H1 (cell line): ENCODE measurements around the gene ZBTB7B. TPM values are rescaled to one million over a fixed set of nuclear protein-coding genes. Genes with fewer than 3 reads are reported as not detected.

ENCODE experiments used
- CTCF ChIA-PET: fragments of 300-600 bp; sonication (Branson Sonifier 250); formaldehyde crosslinking; loops from one replicate; lab custom pipeline; 2021; ENCODE audit not compliant: partially characterized antibody; lab: Charles Lee
- POLR2A ChIA-PET: fragments of 300-600 bp; sonication (Branson Sonifier 250); formaldehyde crosslinking; loops from one replicate; lab custom pipeline; 2021; ENCODE audit warnings: inconsistent platforms; ENCODE audit not compliant: partially characterized antibody; lab: Charles Lee
- DNase-seq, 2 experiments: peaks; one replicate each; pipeline versions ENCODE4 v3.0.0 to v3.0.0-alpha.2; 2010 to 2022; ENCODE audit warnings: low spot score in 2 of 2, low read depth in 1 of 2, mixed read lengths in 1 of 2
- FAIRE-seq: peaks from 2 replicates; lab custom pipeline; 2011; peaks lifted over from hg19 to GRCh38; lab: Jason Lieb, UNC
- H2AFZ ChIP-seq: 2 replicates; pipeline ENCODE4 v1.8.1; 2012; ENCODE audit warnings: low read length, inconsistent platforms
- H2AK5ac ChIP-seq: 2 replicates; pipeline ENCODE4 v1.6.1; 2013; ENCODE audit warnings: low read depth, low read length
- H2BK120ac ChIP-seq: replicated peaks from 2 replicates; pipeline ENCODE3; 2013; ENCODE audit warnings: low read depth, low read length, inconsistent platforms
- H2BK12ac ChIP-seq: 2 replicates; pipeline ENCODE4 v1.6.1; 2013; ENCODE audit warnings: low read depth, low read length
- H2BK15ac ChIP-seq: 2 replicates; pipeline ENCODE4 v1.6.1; 2013; ENCODE audit warnings: low read length
- H2BK20ac ChIP-seq: 2 replicates; pipeline ENCODE4 v1.6.1; 2013; ENCODE audit warnings: low read length
- H2BK5ac ChIP-seq: 2 replicates; pipeline ENCODE4 v1.6.1; 2013; ENCODE audit warnings: low read depth, low read length
- H3K14ac ChIP-seq: 2 replicates; pipeline ENCODE4 v1.6.1; 2013; ENCODE audit warnings: inconsistent platforms; ENCODE audit not compliant: insufficient read length
- H3K18ac ChIP-seq: 2 replicates; pipeline ENCODE4 v1.6.1; 2013; ENCODE audit warnings: low read length; ENCODE audit errors: extremely low read depth
- H3K23ac ChIP-seq: 2 replicates; pipeline ENCODE4 v1.6.1; 2013; ENCODE audit warnings: inconsistent platforms; ENCODE audit not compliant: insufficient read length
- H3K23me2 ChIP-seq: 2 replicates; pipeline ENCODE4 v1.6.1; 2013; ENCODE audit warnings: low read depth, low read length
- H3K27ac ChIP-seq: 2 replicates; pipeline ENCODE4 v1.6.1; 2011; ENCODE audit warnings: low read depth, low read length, inconsistent platforms
- H3K27me3 ChIP-seq, 4 experiments: replicated peaks in 1 of 4; 1 replicate in 1 of 4; 2 replicates in 3 of 4; pipeline versions ENCODE4 v1.6.1 to v1.8.1; 2011 to 2013; ENCODE audit warnings: low read length in 3 of 4, mild to moderate bottlenecking in 3 of 4, inconsistent platforms in 2 of 4, mixed read lengths in 2 of 4, moderate library complexity in 1 of 4; ENCODE audit not compliant: control insufficient read depth in 3 of 4, insufficient read depth in 3 of 4; ENCODE audit errors: extremely low read depth in 1 of 4
- H3K36me3 ChIP-seq, 4 experiments: 2 replicates each; pipeline versions ENCODE4 v1.6.1 to v1.8.1; 2011 to 2013; ENCODE audit warnings: mild to moderate bottlenecking in 4 of 4, low read length in 3 of 4, moderate library complexity in 2 of 4, control low read depth in 1 of 4, inconsistent platforms in 1 of 4; ENCODE audit not compliant: insufficient read depth in 4 of 4, control insufficient read depth in 2 of 4
- H3K4ac ChIP-seq: replicated peaks from 2 replicates; pipeline ENCODE3; 2013; ENCODE audit warnings: low read length, low read depth, mixed read lengths, inconsistent platforms; ENCODE audit not compliant: insufficient read length
- H3K4me1 ChIP-seq, 4 experiments: replicated peaks in 1 of 4; 1 replicate in 1 of 4; 2 replicates in 3 of 4; pipeline versions ENCODE4 v1.6.1 to v1.8.1; 2011 to 2013; ENCODE audit warnings: low read length in 3 of 4, inconsistent platforms in 2 of 4, mixed read lengths in 1 of 4; ENCODE audit not compliant: insufficient read depth in 4 of 4, control insufficient read depth in 3 of 4
- H3K4me2 ChIP-seq, 2 experiments: 2 replicates each; pipeline versions ENCODE4 v1.6.1 to v1.8.1; 2011 to 2013; ENCODE audit warnings: low read depth in 2 of 2, low read length in 2 of 2, control low read depth in 1 of 2, inconsistent platforms in 1 of 2, mild to moderate bottlenecking in 1 of 2; ENCODE audit not compliant: insufficient read depth in 1 of 2
- H3K4me3 ChIP-seq, 4 experiments: fragments of 200-600, 300-600 bp in 1 of 4; sonication (generic), shearing (Covaris generic), sonication (Bioruptor Twin) in 1 of 4; 2 replicates each; pipeline versions ENCODE4 v1.5.1 to v1.8.1; 2011 to 2016; ENCODE audit warnings: low read length in 4 of 4, low read depth in 3 of 4, control low read depth in 2 of 4, inconsistent platforms in 2 of 4, mild to moderate bottlenecking in 2 of 4, mixed read lengths in 1 of 4, moderate library complexity in 1 of 4; ENCODE audit not compliant: insufficient read depth in 2 of 4; ENCODE audit errors: extremely low read depth in 1 of 4
- H3K56ac ChIP-seq: replicated peaks from 2 replicates; pipeline ENCODE3; 2013; ENCODE audit warnings: low read depth, mild to moderate bottlenecking, mixed read lengths, low read length, inconsistent platforms; ENCODE audit not compliant: insufficient read length
- H3K79me1 ChIP-seq: 2 replicates; pipeline ENCODE4 v1.6.1; 2013; ENCODE audit warnings: low read depth, low read length, control low read depth
- H3K79me2 ChIP-seq, 2 experiments: 2 replicates each; pipeline versions ENCODE4 v1.6.1 to v1.8.1; 2012 to 2013; ENCODE audit warnings: low read length in 2 of 2, mild to moderate bottlenecking in 2 of 2, inconsistent platforms in 1 of 2; ENCODE audit not compliant: insufficient read depth in 2 of 2, control insufficient read depth in 1 of 2
- H3K9ac ChIP-seq, 4 experiments: replicated peaks in 1 of 4; 1 replicate in 1 of 4; 2 replicates in 3 of 4; pipeline versions ENCODE4 v1.6.1 to v1.8.1; 2011 to 2013; ENCODE audit warnings: low read depth in 3 of 4, low read length in 3 of 4, control low read depth in 2 of 4, mild to moderate bottlenecking in 2 of 4, moderate library complexity in 2 of 4, inconsistent platforms in 1 of 4; ENCODE audit errors: extremely low read depth in 1 of 4
- H3K9me3 ChIP-seq, 2 experiments: 2 replicates each; pipeline versions ENCODE4 v1.6.1 to v1.8.1; 2012 to 2013; ENCODE audit warnings: mild to moderate bottlenecking in 2 of 2, moderate library complexity in 2 of 2, control low read depth in 1 of 2, inconsistent platforms in 1 of 2, low read depth in 1 of 2, low read length in 1 of 2, mixed read lengths in 1 of 2; ENCODE audit not compliant: insufficient read depth in 2 of 2
- H4K20me1 ChIP-seq, 2 experiments: replicated peaks in 1 of 2; 2 replicates each; pipeline versions ENCODE3 to v1.8.1; 2011 to 2013; ENCODE audit warnings: inconsistent platforms in 2 of 2, low read length in 2 of 2, mild to moderate bottlenecking in 1 of 2; ENCODE audit not compliant: insufficient read depth in 2 of 2, control insufficient read depth in 1 of 2
- H4K5ac ChIP-seq: 2 replicates; pipeline ENCODE4 v1.6.1; 2013; ENCODE audit warnings: low read length, low read depth, mixed read lengths, inconsistent platforms; ENCODE audit not compliant: insufficient read length
- H4K8ac ChIP-seq: 2 replicates; pipeline ENCODE4 v1.8.0; 2013; ENCODE audit warnings: mild to moderate bottlenecking, moderate library complexity, low read length, inconsistent platforms; ENCODE audit not compliant: insufficient read depth; ENCODE audit errors: extremely low read depth
- H4K91ac ChIP-seq: replicated peaks from 2 replicates; pipeline ENCODE3; 2013; ENCODE audit warnings: low read length, mixed read lengths, inconsistent platforms; ENCODE audit not compliant: insufficient read length
- ATF2 ChIP-seq: IDR thresholded peaks from 2 replicates; pipeline ENCODE4 v1.6.1; 2012; ENCODE audit warnings: low read length, inconsistent platforms
- CBX5 ChIP-seq: fragments of 300-800, 300-1000 bp; sonication (generic); IDR thresholded peaks from 2 replicates; pipeline ENCODE4 v1.7.1; 2016; ENCODE audit warnings: antibody characterized with exemption, low read length, low read depth
- CEBPB ChIP-seq: IDR thresholded peaks from 2 replicates; pipeline ENCODE4 v1.6.1; 2012; ENCODE audit warnings: low read depth, low read length
- CHD1 ChIP-seq: IDR thresholded peaks from 2 replicates; pipeline ENCODE4 v1.6.1; 2012; ENCODE audit warnings: low read depth, low read length, improper control_type of control experiment
- CTCF ChIP-seq, 3 experiments: IDR thresholded peaks; 1 replicate in 2 of 3; 2 replicates in 1 of 3; pipeline versions ENCODE4 v1.5.1 to v1.6.1; 2011; ENCODE audit warnings: low read length in 3 of 3, mild to moderate bottlenecking in 3 of 3, inconsistent platforms in 2 of 3, low read depth in 1 of 3, moderate library complexity in 1 of 3; ENCODE audit not compliant: insufficient read depth in 1 of 3; ENCODE audit errors: control extremely low read depth in 1 of 3
- FOSL1 ChIP-seq: IDR thresholded peaks from 2 replicates; pipeline ENCODE4 v1.6.1; 2011; ENCODE audit warnings: mild to moderate bottlenecking, low read depth, low read length, moderate library complexity; ENCODE audit not compliant: insufficient read depth
- KDM1A ChIP-seq: fragments of 200-600, 300-600 bp; sonication (generic); IDR thresholded peaks from 2 replicates; pipeline ENCODE4 v1.7.1; 2016; ENCODE audit warnings: mild to moderate bottlenecking, low read length, borderline replicate concordance
- SP2 ChIP-seq: IDR thresholded peaks from 2 replicates; pipeline ENCODE4 v1.6.1; 2012; ENCODE audit warnings: mild to moderate bottlenecking, low read length, inconsistent platforms
- WGBS, 2 experiments: shearing (Covaris generic) in 1 of 2; methylation state at CpG; one replicate each; pipeline versions ENCODE4 v1.1.6 to v1.1.7; 2013 to 2015; ENCODE audit warnings: low lambda C conversion rate in 2 of 2, mixed read lengths in 2 of 2, inconsistent platforms in 1 of 2, low coverage in 1 of 2, missing lambda C conversion rate in 1 of 2; ENCODE audit not compliant: insufficient replicate concordance in 2 of 2, insufficient coverage in 1 of 2, insufficient read length in 1 of 2; ENCODE audit errors: extremely low coverage in 1 of 2, missing lambda C conversion rate in 1 of 2; 5-methylcytosine and 5-hydroxymethylcytosine counted together
- polyA plus RNA-seq, 7 experiments: library from polyadenylated mRNA; depleted of rRNA in 3 of 7; stranded (reverse) in 5 of 7; unstranded in 2 of 7; fragments of >200 nt in 5 of 7; fragments of 200-250 nt in 2 of 7; gene quantifications; 1 replicate in 5 of 7; 2 replicates in 1 of 7; 4 replicates in 1 of 7; pipeline versions ENCODE4 v1.2.1 to v1.2.3, GENCODE V29; 2011 to 2013; ENCODE audit warnings: missing spikeins in 2 of 7, mixed read lengths in 2 of 7
- total RNA-seq: library from RNA; stranded (reverse); fragmentation: NEBNext Ultra II Directional; extraction: Animal tissue kit (Norgen Biotek cat#: 25700); gene quantifications from 2 replicates; pipeline ENCODE4 v1.2.1, GENCODE V29; 2021

ZBTB7B gene
- total and polyA plus RNA-seq, 2 of the 8 experiments (the other 6 are each of a cell fraction or from before 2014, with no cell fraction given) = 24.5 to 36.9 TPM

GRCh38 chr1:155062151-155062686, 59.6 kb downstream of the ZBTB7B start:
- POLR2A ChIA-PET = interaction anchor here (0.7 to 4.6 kb wide), 14 partner anchors 8 to 123 kb away, joined by 3 to 21 read pairs (median 4); partner anchors contain the start of genes ADAM15, EFNA3, FLAD1 and KRTCAP2
- H3K23ac ChIP-seq = no peak overlapping the region
- no peak overlapping the region for H3K4ac ChIP-seq
- H3K4me2 ChIP-seq = peak overlapping the region; percentile 68 to 97
- H2BK120ac ChIP-seq = no peak overlapping the region
- H2BK12ac ChIP-seq = no peak overlapping the region
- no peak overlapping the region for H2AFZ ChIP-seq
- H4K5ac ChIP-seq = no peak overlapping the region
- H4K8ac ChIP-seq = no peak overlapping the region
- H3K36me3 ChIP-seq = peaks cover 0 to 2% (median under 1%) of the 10 kb centered on the region in 4 experiments; a peak in 2 of 8 replicates
- WGBS, 2 experiments = 7% methylated on average over 19 of the region's 29 CpGs; no CpG with 5 or more reads in 1 of the 2 experiments
- peaks cover 0 to 19% (median 6%) of the 10 kb centered on the region in 4 experiments; a peak in 5 of 7 replicates for H3K4me1 ChIP-seq
- H3K27ac ChIP-seq = no peak overlapping the region
- no peaks in the 10 kb centered on the region for H3K79me1 ChIP-seq
- CTCF ChIA-PET = interaction anchor here (0.6 to 33.9 kb wide), 51 partner anchors 3 to 655 kb away, joined by 3 to 907 read pairs (median 4); partner anchors contain the start of genes ADAM15, DCST1, DCST2 and EFNA3
- no peak overlapping the region for H3K9ac ChIP-seq
- no peak overlapping the region for H2BK5ac ChIP-seq
- H3K79me2 ChIP-seq = peaks cover 0 to 15% of the 10 kb centered on the region in 2 experiments; a peak in 2 of 4 replicates
- peaks cover 2 to 13% of the 10 kb centered on the region in 2 experiments for H4K20me1 ChIP-seq
- peak overlapping the region; percentile 7 to 85 (median 82); a peak in 7 of 8 replicates for H3K4me3 ChIP-seq
- FAIRE-seq (no peak), DNase-seq (peak in 1 of 2 experiments; percentile 87)
- H3K14ac ChIP-seq = no peak overlapping the region
- no peak overlapping the region for H2BK20ac ChIP-seq
- H3K18ac ChIP-seq = no peak overlapping the region
- no peaks in the 10 kb centered on the region for H3K9me3 ChIP-seq
- H2BK15ac ChIP-seq = no peak overlapping the region; the same call in 1 of the 2 replicates
- peaks cover 15% of the 10 kb centered on the region for H3K23me2 ChIP-seq
- H4K91ac ChIP-seq = no peak overlapping the region
- peaks cover 0 to 4% (median 1%) of the 10 kb centered on the region in 4 experiments; a peak in 2 of 7 replicates for H3K27me3 ChIP-seq
- no peak overlapping the region for H2AK5ac ChIP-seq
- H3K56ac ChIP-seq = no peak overlapping the region
- TF ChIP-seq CBX5 (no peak), ATF2 (no peak), CHD1 (no peak), CEBPB (no peak), SP2 (no peak), KDM1A (no peak), CTCF (IDR thresholded peaks at IDR 0.05; ENCODE audit: control extremely low read depth in 1 of 3, insufficient read depth in 1 of 3, low read depth in 1 of 3, low read length in 3 of 3) (peak in 2 of 3 experiments; percentile 44 to 56; a peak in 3 of 4 replicates), FOSL1 (no peak)
